HepG2 (cell line): ENCODE data around the gene MYOCOS. TPM values are rescaled to one million over a fixed set of nuclear protein-coding genes. Genes with fewer than 3 reads are reported as not detected.

Experiments
- ATAC-seq: fragments of 200-7000 bp; cut with Tn5 transposase; 3 replicates; pipeline ENCODE4 v1.9.1; 2020; ENCODE audit warnings: mild to moderate bottlenecking, moderate library complexity
- BruUV-seq: library from RNA; stranded (reverse); fragments of 400-500 nt; replicated peaks from 2 replicates; lab custom pipeline; 2021; lab: Mats Ljungman, UMichigan
- CTCF ChIA-PET: fragments of 300-600 bp; formaldehyde crosslinking; extraction: SDS; loops from one replicate; lab custom pipeline; 2021; ENCODE audit warnings: low total read pairs, inconsistent platforms, low intra/inter-chr PET ratio; lab: Yijun Ruan, JAX
- POLR2A ChIA-PET: fragments of 350-600 bp; sonication (Branson Sonifier 250); formaldehyde crosslinking; loops from one replicate; lab custom pipeline; 2020; ENCODE audit warnings: antibody characterized with exemption, inconsistent platforms; lab: Yijun Ruan, JAX
- DNase-seq: peaks from one replicate; pipeline ENCODE4 v3.0.0-alpha.2; 2015; ENCODE audit warnings: low spot score
- FAIRE-seq: peaks from 3 replicates; lab custom pipeline; 2011; peaks lifted over from hg19 to GRCh38; lab: Jason Lieb, UNC
- H2AFZ ChIP-seq: one replicate; pipeline ENCODE4 v1.6.1; 2011; ENCODE audit warnings: low read length, inconsistent platforms
- H3K27ac ChIP-seq: fragments of 300-600 bp; 3 replicates; pipeline ENCODE4 v1.8.0; 2011; ENCODE audit warnings: mixed run types, mild to moderate bottlenecking, mixed read lengths, low read length, inconsistent platforms; ENCODE audit not compliant: insufficient read depth; ENCODE audit errors: extremely low read length
- H3K27me3 ChIP-seq, 2 experiments: fragments of 200-600 bp in 1 of 2; 2 replicates in 1 of 2; 3 replicates in 1 of 2; pipeline versions ENCODE4 v1.6.0 to v1.8.0; 2011; ENCODE audit warnings: low read length in 2 of 2, mild to moderate bottlenecking in 2 of 2, moderate library complexity in 2 of 2, inconsistent platforms in 1 of 2; ENCODE audit not compliant: insufficient read depth in 2 of 2, control insufficient read depth in 1 of 2
- H3K36me3 ChIP-seq, 2 experiments: fragments of 200-600 bp in 1 of 2; replicated peaks in 1 of 2; 2 replicates in 1 of 2; 3 replicates in 1 of 2; pipeline versions ENCODE4 v1.5.1 to v1.8.0; 2011; ENCODE audit warnings: low read length in 2 of 2, inconsistent platforms in 1 of 2; ENCODE audit not compliant: insufficient read depth in 2 of 2, control insufficient read depth in 1 of 2
- H3K4me1 ChIP-seq: 2 replicates; pipeline ENCODE4 v1.5.1; 2012; ENCODE audit warnings: low read length, inconsistent platforms; ENCODE audit not compliant: insufficient read depth
- H3K4me2 ChIP-seq: 2 replicates; pipeline ENCODE4 v1.6.0; 2011; ENCODE audit warnings: low read depth, low read length, inconsistent platforms
- H3K4me3 ChIP-seq, 3 experiments: fragments of 200-600 bp in 1 of 3; sonication (generic), shearing (Covaris generic) in 1 of 3; replicated peaks in 1 of 3; 2 replicates each; pipeline ENCODE4 v1.5.1; 2011 to 2016; ENCODE audit warnings: low read length in 3 of 3, inconsistent platforms in 2 of 3, low read depth in 2 of 3, mild to moderate bottlenecking in 2 of 3, control low read depth in 1 of 3, mixed read lengths in 1 of 3; ENCODE audit not compliant: insufficient read depth in 1 of 3
- H3K79me2 ChIP-seq: one replicate; pipeline ENCODE4 v1.6.1; 2011; ENCODE audit warnings: low read length, inconsistent platforms; ENCODE audit not compliant: insufficient read depth
- H3K9ac ChIP-seq: 2 replicates; pipeline ENCODE4 v1.6.0; 2011; ENCODE audit warnings: mild to moderate bottlenecking, low read depth, low read length, inconsistent platforms; ENCODE audit not compliant: insufficient read depth
- H3K9me3 ChIP-seq: 2 replicates; pipeline ENCODE4 v1.5.1; 2012; ENCODE audit warnings: mild to moderate bottlenecking, low read length
- H4K20me1 ChIP-seq: 2 replicates; pipeline ENCODE4 v1.6.0; 2011; ENCODE audit warnings: inconsistent platforms, mild to moderate bottlenecking, low read length, moderate library complexity; ENCODE audit not compliant: insufficient read depth
- ATF7 ChIP-seq, 2 experiments: fragments of 450-650 bp in 1 of 2; sonication (generic) in 1 of 2; formaldehyde crosslinking in 1 of 2; IDR thresholded peaks; 2 replicates each; pipeline versions ENCODE4 v1.4.0 to v1.6.1; 2016 to 2020; ENCODE audit warnings: antibody characterized with exemption in 1 of 2, mild to moderate bottlenecking in 1 of 2, missing genetic modification reagents in 1 of 2
- CBFB ChIP-seq: sonication (generic); formaldehyde crosslinking; IDR thresholded peaks from 2 replicates; pipeline ENCODE4 v1.4.0; 2020; ENCODE audit warnings: missing genetic modification reagents
- CHD2 ChIP-seq: IDR thresholded peaks from 2 replicates; pipeline ENCODE4 v1.6.1; 2011; ENCODE audit warnings: low read depth, low read length, improper control_type of control experiment
- GZF1 ChIP-seq: sonication (generic); formaldehyde crosslinking; IDR thresholded peaks from 2 replicates; pipeline ENCODE4 v1.5.1; 2020; ENCODE audit warnings: mild to moderate bottlenecking, missing genetic modification reagents
- KMT2A ChIP-seq: sonication (generic); formaldehyde crosslinking; IDR thresholded peaks from 2 replicates; pipeline ENCODE4 v1.4.0; 2020; ENCODE audit warnings: missing genetic modification reagents
- MEIS2 ChIP-seq: sonication (generic); formaldehyde crosslinking; IDR thresholded peaks from 2 replicates; pipeline ENCODE4 v1.9.0; 2021; ENCODE audit warnings: mild to moderate bottlenecking, missing genetic modification reagents
- ONECUT2 ChIP-seq: sonication (generic); formaldehyde crosslinking; IDR thresholded peaks from 2 replicates; pipeline ENCODE4 v1.4.0; 2020; ENCODE audit warnings: missing genetic modification reagents
- REPIN1 ChIP-seq: sonication (generic); formaldehyde crosslinking; IDR thresholded peaks from 2 replicates; pipeline ENCODE4 v1.8.0; 2022; ENCODE audit warnings: missing genetic modification reagents, low read depth, mild to moderate bottlenecking, borderline replicate concordance
- RFX3 ChIP-seq: IDR thresholded peaks from 2 replicates; pipeline ENCODE4 v1.6.1; 2016; ENCODE audit warnings: missing biosample characterization, missing genetic modification reagents
- RNF219 ChIP-seq: sonication (generic); formaldehyde crosslinking; IDR thresholded peaks from 2 replicates; pipeline ENCODE4 v1.5.0; 2020; ENCODE audit warnings: mild to moderate bottlenecking, missing genetic modification reagents
- SIN3A ChIP-seq: IDR thresholded peaks from 2 replicates; pipeline ENCODE4 v1.6.1; 2011; ENCODE audit warnings: low read depth, mild to moderate bottlenecking, control low read depth, low read length, borderline replicate concordance
- TFE3 ChIP-seq: IDR thresholded peaks from 2 replicates; pipeline ENCODE4 v1.6.1; 2016
- TRAFD1 ChIP-seq: sonication (generic); formaldehyde crosslinking; IDR thresholded peaks from 2 replicates; pipeline ENCODE4 v1.5.1; 2020; ENCODE audit warnings: missing genetic modification reagents, mild to moderate bottlenecking, borderline replicate concordance
- ZNF354B ChIP-seq: sonication (generic); formaldehyde crosslinking; IDR thresholded peaks from 2 replicates; pipeline ENCODE4 v1.8.0; 2022; ENCODE audit warnings: mild to moderate bottlenecking, missing genetic modification reagents
- ZNF530 ChIP-seq: sonication (generic); formaldehyde crosslinking; IDR thresholded peaks from 2 replicates; pipeline ENCODE4 v1.5.0; 2020; ENCODE audit warnings: low read depth, mild to moderate bottlenecking, missing genetic modification reagents
- ZNF784 ChIP-seq: sonication (generic); formaldehyde crosslinking; IDR thresholded peaks from 2 replicates; pipeline ENCODE4 v1.5.1; 2020; ENCODE audit warnings: missing genetic modification reagents, mild to moderate bottlenecking, borderline replicate concordance
- ZNF792 ChIP-seq: IDR thresholded peaks from 2 replicates; pipeline ENCODE4 v1.6.1; 2016
- WGBS: methylation state at CpG from one replicate; pipeline ENCODE4 v1.1.6; 2017; ENCODE audit warnings: low lambda C conversion rate; 5-methylcytosine and 5-hydroxymethylcytosine counted together
- in situ Hi-C: cut with HindIII; loops from 2 replicates; pipeline ENCODE4 v1.10.0; 2017; ENCODE audit warnings: low pct_unique_long_range_greater_than_20kb; ENCODE audit not compliant: extremely low pct_ligation_motif_present
- intact Hi-C: fragments of 100-400 bp; cut with micrococcal nuclease; formaldehyde crosslinking; loops from one replicate; pipeline ENCODE4 v1.10.0; 2022; ENCODE audit not compliant: unreplicated experiment
- polyA plus RNA-seq, 8 experiments: library from polyadenylated mRNA; depleted of rRNA in 3 of 8; stranded (reverse) in 7 of 8; unstranded in 1 of 8; fragments of >200 nt; fragmentation: Illumina TruSeq in 4 of 8; extraction: Trizol in 4 of 8; gene quantifications; 2 replicates each; pipeline versions ENCODE4 v1.2.1 to v1.2.3, GENCODE V29; 2011 to 2016; ENCODE audit warnings: low read depth in 4 of 8, missing spikeins in 1 of 8, mixed read lengths in 1 of 8; ENCODE audit not compliant: insufficient read depth in 1 of 8
- total RNA-seq, 5 experiments: library from RNA; depleted of rRNA; stranded (reverse); fragments of >200 nt; fragmentation: Illumina TruSeq; extraction: Trizol; gene quantifications; 2 replicates each; pipeline ENCODE4 v1.2.3, GENCODE V29; 2016; ENCODE audit warnings: low read depth in 1 of 5

The MYOCOS gene
- total and polyA plus RNA-seq, 2 of the 13 experiments (the other 11 are each of a cell fraction or from before 2014, with no cell fraction given): not detected

- no peak for TF ChIP-seq ZNF530 (CRISPR knock-in tag)
- TF ChIP-seq, all 625 proteins: peak for 16
These were observed 33.1 kb downstream of the MYOCOS start (continued) for GRCh38 chr1:171654942-171655745.

GRCh38 chr1:171655746-171656116 lies 33.7 kb downstream of the MYOCOS start:
- Histone ChIP-seq H3K4me3 (no peak overlapping the region; a peak in 1 of 6 replicates), H3K27me3 (peaks cover 1 to 5% of the 10 kb centered on the region in 2 experiments; a peak in 3 of 5 replicates), H3K4me1 (peaks cover 20% of the 10 kb centered on the region), H2AFZ (no peak overlapping the region), H3K9me3 (no peaks in the 10 kb centered on the region), H3K79me2 (no peaks in the 10 kb centered on the region), H3K27ac (no peak overlapping the region), H3K36me3 (no peaks in the 10 kb centered on the region), H3K4me2 (peak overlapping the region; percentile 49; the same call in 1 of the 2 replicates), H3K9ac (no peak overlapping the region), H4K20me1 (no peaks in the 10 kb centered on the region)
- intact Hi-C loops: loop anchor here (2.0 kb wide), 1 partner anchor 63 kb away; no protein-coding TSS in a partner anchor
- BruUV-seq: no TSS peak
- DNase-seq: no peak
- ATAC-seq: no peak
- WGBS: 62% methylated on average over 5 of the region's 6 CpGs
- in situ Hi-C loops: no loop called here
- POLR2A ChIA-PET: no interaction called here
- FAIRE-seq: no peak
- CTCF ChIA-PET: interaction anchor here (1.8 kb wide), 1 partner anchor 60 kb away, joined by 9 read pairs; no protein-coding TSS in a partner anchor
- TF ChIP-seq REPIN1 (CRISPR knock-in tag): no peak
- TF ChIP-seq TRAFD1 (CRISPR knock-in tag): no peak
- TF ChIP-seq ZNF784 (CRISPR knock-in tag): no peak
- no peak for TF ChIP-seq CHD2
- no peak for TF ChIP-seq CBFB (CRISPR knock-in tag)
- no peak for TF ChIP-seq GZF1 (CRISPR knock-in tag)
- no peak for TF ChIP-seq KMT2A (CRISPR knock-in tag)
- no peak for TF ChIP-seq ONECUT2 (CRISPR knock-in tag)
- no peak for TF ChIP-seq ZNF792 (CRISPR knock-in tag)
- TF ChIP-seq ZNF354B (CRISPR knock-in tag): no peak
- TF ChIP-seq MEIS2: no peak
- TF ChIP-seq ATF7 (IDR thresholded peaks at IDR 0.05): no peak
- no peak for TF ChIP-seq ATF7 (CRISPR knock-in tag; IDR thresholded peaks at IDR 0.05)
- TF ChIP-seq TFE3 (CRISPR knock-in tag): no peak
- TF ChIP-seq RFX3 (CRISPR knock-in tag): no peak
- TF ChIP-seq SIN3A: no peak
- no peak for TF ChIP-seq RNF219
